Fibroblast of the aortic adventitia (primary cell): Measurements from ENCODE around the gene LMX1A. TPM values are rescaled to one million over a fixed set of nuclear protein-coding genes. Genes with fewer than 3 reads are reported as not detected.

Experiments
- DNase-seq: peaks from one replicate; pipeline ENCODE4 v3.0.0-alpha.2; 2010; ENCODE audit warnings: low read depth
- H3K4me3 ChIP-seq: 2 replicates; pipeline ENCODE4 v1.5.1; 2011; ENCODE audit warnings: low read depth, mild to moderate bottlenecking, control low read depth, low read length, moderate library complexity
- total RNA-seq: library from RNA; depleted of rRNA; stranded (reverse); fragments of >200 nt; gene quantifications from 2 replicates; pipeline ENCODE4 v1.2.3, GENCODE V29; 2012; ENCODE audit warnings: low replicate concordance
- TF ChIP-seq, protein P1 (sequence below): IDR thresholded peaks from 2 replicates; pipeline ENCODE4 v1.5.1; 2011; ENCODE audit warnings: mild to moderate bottlenecking, low read length, control low read depth, inconsistent platforms; ENCODE audit not compliant: insufficient read depth

Gene LMX1A
- total RNA-seq, 1 donor, result not detected

DNA sequence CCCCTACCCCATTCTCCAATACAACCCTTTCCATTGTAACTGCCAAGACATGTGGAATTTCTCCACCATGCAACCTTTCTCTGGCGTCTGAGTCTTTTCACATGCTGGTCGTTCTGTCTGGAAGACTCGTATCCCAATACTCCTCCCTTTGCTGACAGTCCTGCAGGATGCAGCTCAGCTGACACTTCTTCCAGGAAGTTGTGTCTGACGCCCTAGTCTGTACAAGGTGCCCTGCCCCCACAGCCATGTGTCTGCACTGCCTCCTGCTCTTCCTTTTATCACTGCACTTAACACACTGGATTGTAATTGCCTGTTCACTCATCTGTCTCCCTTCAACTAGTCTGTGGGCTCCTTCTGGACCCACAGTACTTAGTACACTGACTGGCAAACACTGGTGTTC, 188.0 kb downstream of the LMX1A start:
- no peak overlapping the region for H3K4me3 ChIP-seq
- DNase-seq, result no peak
- TF ChIP-seq, protein P1, sequence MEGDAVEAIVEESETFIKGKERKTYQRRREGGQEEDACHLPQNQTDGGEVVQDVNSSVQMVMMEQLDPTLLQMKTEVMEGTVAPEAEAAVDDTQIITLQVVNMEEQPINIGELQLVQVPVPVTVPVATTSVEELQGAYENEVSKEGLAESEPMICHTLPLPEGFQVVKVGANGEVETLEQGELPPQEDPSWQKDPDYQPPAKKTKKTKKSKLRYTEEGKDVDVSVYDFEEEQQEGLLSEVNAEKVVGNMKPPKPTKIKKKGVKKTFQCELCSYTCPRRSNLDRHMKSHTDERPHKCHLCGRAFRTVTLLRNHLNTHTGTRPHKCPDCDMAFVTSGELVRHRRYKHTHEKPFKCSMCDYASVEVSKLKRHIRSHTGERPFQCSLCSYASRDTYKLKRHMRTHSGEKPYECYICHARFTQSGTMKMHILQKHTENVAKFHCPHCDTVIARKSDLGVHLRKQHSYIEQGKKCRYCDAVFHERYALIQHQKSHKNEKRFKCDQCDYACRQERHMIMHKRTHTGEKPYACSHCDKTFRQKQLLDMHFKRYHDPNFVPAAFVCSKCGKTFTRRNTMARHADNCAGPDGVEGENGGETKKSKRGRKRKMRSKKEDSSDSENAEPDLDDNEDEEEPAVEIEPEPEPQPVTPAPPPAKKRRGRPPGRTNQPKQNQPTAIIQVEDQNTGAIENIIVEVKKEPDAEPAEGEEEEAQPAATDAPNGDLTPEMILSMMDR, result no peak

DNA sequence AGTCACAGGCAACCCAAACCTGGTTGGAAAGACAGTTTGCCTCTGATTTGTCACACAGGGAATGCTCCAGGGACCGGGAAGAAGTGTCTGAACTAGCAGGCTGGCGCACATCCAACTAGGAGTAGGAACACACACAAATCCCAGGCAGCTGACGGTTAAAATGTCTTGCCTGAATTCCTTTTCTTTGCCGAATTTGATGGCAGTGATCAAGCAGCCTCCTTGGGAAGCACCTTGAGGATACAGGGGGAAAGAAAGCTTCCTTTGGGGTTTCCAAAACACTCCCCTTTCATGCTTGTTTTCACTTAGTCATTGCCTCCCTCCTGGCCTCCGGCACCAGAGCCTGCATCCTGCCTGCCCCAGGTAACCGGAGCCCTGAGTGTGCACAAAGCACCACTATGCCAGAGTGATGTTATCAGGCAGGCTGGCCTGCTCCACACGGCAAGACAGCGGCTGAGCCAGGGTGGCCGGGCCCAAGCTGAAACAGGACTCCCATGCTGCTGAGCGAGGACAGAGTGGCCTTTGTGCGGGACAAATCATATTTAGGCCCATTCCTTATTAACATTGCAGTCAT, 193.8 kb downstream of the LMX1A start:
- no peak overlapping the region for H3K4me3 ChIP-seq
- TF ChIP-seq, protein P1, result no peak
- DNase-seq, result no peak

- TF ChIP-seq, protein P1, result no peak
- DNase-seq, result no peak
- H3K4me3 ChIP-seq, result no peak overlapping the region
Observed at GRCh38 chr1:165161130-165161529, 195.4 kb downstream of the LMX1A start.

- no peak for DNase-seq
- H3K4me3 ChIP-seq, result no peak overlapping the region
- TF ChIP-seq, protein P1, result no peak
Observed at GRCh38 chr1:165153182-165153581, 203.3 kb downstream of the LMX1A start.

- no peak overlapping the region for H3K4me3 ChIP-seq
- DNase-seq, result no peak
- TF ChIP-seq, protein P1, result no peak
Observed at GRCh38 chr1:165152727-165153126, 203.8 kb downstream of the LMX1A start.

GRCh38 chr1:165152109-165152508, 204.4 kb downstream of the LMX1A start:
- no peak overlapping the region for H3K4me3 ChIP-seq
- DNase-seq, result no peak

More at GRCh38 chr1:165152109-165152508, 204.4 kb downstream of the LMX1A start:
- TF ChIP-seq, protein P1, result no peak

Other genes starting within 250 kb of the LMX1A start
- gene RXRG, start 88.4 kb upstream of the LMX1A start, total RNA-seq, result not detected in 2 replicates
- not detected in 2 replicates for gene LRRC52, start 187.3 kb upstream of the LMX1A start, total RNA-seq